ENCODE results near the gene FAM181B.

- no peak for TF ChIP-seq SUZ12 (IDR thresholded peaks at IDR 0.05; ENCODE audit: extremely low read depth, insufficient read depth, insufficient read length)
- no peak for TF ChIP-seq YY1 (IDR thresholded peaks at IDR 0.05; ENCODE audit: insufficient read depth, insufficient read length)
These were observed 1.9 kb downstream of the FAM181B start for GRCh38 chr11:82731691-82732277.

Measured in NT2/D1 (cell line).